GM23338 (cell line): Measurements from ENCODE around the gene POLD3. TPM values are rescaled to one million over a fixed set of nuclear protein-coding genes. Genes with fewer than 3 reads are reported as not detected.

Experiments used
- ATAC-seq: fragments of 200-7000 bp; cut with Tn5 transposase; 3 replicates; pipeline ENCODE4 v1.9.1; 2020
- DNase-seq: peaks from one replicate; pipeline ENCODE4 v3.0.0-alpha.2; 2015; ENCODE audit warnings: low spot score
- H2AFZ ChIP-seq: fragments of 200-600 bp; sonication (generic); 2 replicates; pipeline ENCODE4 v1.8.0; 2016; ENCODE audit warnings: antibody characterized with exemption, mild to moderate bottlenecking, moderate library complexity
- H3F3A ChIP-seq: fragments of 200-600 bp; sonication (generic); replicated peaks from 2 replicates; pipeline ENCODE4 v1.8.0; 2017; ENCODE audit warnings: antibody characterized with exemption, mixed run types, low read depth
- H3K27ac ChIP-seq: fragments of 200-600 bp; sonication (generic); 2 replicates; pipeline ENCODE4 v1.6.1; 2016; ENCODE audit warnings: low read depth
- H3K27me3 ChIP-seq: fragments of 200-600 bp; sonication (generic); 2 replicates; pipeline ENCODE4 v1.8.0; 2016; ENCODE audit warnings: mild to moderate bottlenecking, mixed run types, moderate library complexity; ENCODE audit not compliant: insufficient read depth
- H3K36me3 ChIP-seq: fragments of 200-600 bp; sonication (generic); 2 replicates; pipeline ENCODE4 v1.8.0; 2016; ENCODE audit warnings: mild to moderate bottlenecking; ENCODE audit not compliant: insufficient read depth
- H3K4me1 ChIP-seq: fragments of 200-600 bp; sonication (generic); 2 replicates; pipeline ENCODE4 v1.8.0; 2016; ENCODE audit warnings: mild to moderate bottlenecking, moderate library complexity; ENCODE audit not compliant: insufficient read depth
- H3K4me2 ChIP-seq: fragments of 200-600 bp; sonication (generic); 2 replicates; pipeline ENCODE4 v1.7.1; 2017; ENCODE audit warnings: mixed run types
- H3K4me3 ChIP-seq: fragments of 200-600 bp; sonication (generic); 2 replicates; pipeline ENCODE4 v1.6.1; 2016; ENCODE audit warnings: mixed run types
- H3K79me2 ChIP-seq: fragments of 200-600 bp; sonication (generic); replicated peaks from 2 replicates; pipeline ENCODE4 v1.8.0; 2017; ENCODE audit warnings: mild to moderate bottlenecking; ENCODE audit not compliant: insufficient read depth
- H3K9me2 ChIP-seq: fragments of 200-600 bp; sonication (generic); 2 replicates; pipeline ENCODE4 v1.8.0; 2017; ENCODE audit not compliant: insufficient read depth
- H4K20me1 ChIP-seq: fragments of 200-600 bp; sonication (generic); replicated peaks from 2 replicates; pipeline ENCODE4 v1.8.0; 2017; ENCODE audit warnings: mild to moderate bottlenecking; ENCODE audit not compliant: insufficient read depth
- H3K27ac Mint-ChIP-seq: 2 replicates; pipeline ENCODE4 v1.8.0; 2020; ENCODE audit warnings: inconsistent platforms, mild to moderate bottlenecking, moderate library complexity, mixed read lengths
- H3K27me3 Mint-ChIP-seq: 3 replicates; pipeline ENCODE4 v1.8.0; 2022; ENCODE audit warnings: low read depth, mild to moderate bottlenecking, moderate library complexity, mixed read lengths, inconsistent platforms; ENCODE audit not compliant: insufficient read depth, poor library complexity
- H3K36me3 Mint-ChIP-seq: 3 replicates; pipeline ENCODE4 v1.8.0; 2021; ENCODE audit warnings: low read depth, mild to moderate bottlenecking, inconsistent platforms, moderate library complexity, mixed read lengths
- H3K4me1 Mint-ChIP-seq: 3 replicates; pipeline ENCODE4 v1.8.0; 2020; ENCODE audit warnings: mild to moderate bottlenecking, inconsistent platforms, mixed read lengths
- H3K4me3 Mint-ChIP-seq: 3 replicates; pipeline ENCODE4 v1.8.0; 2021; ENCODE audit warnings: moderate library complexity, mild to moderate bottlenecking, inconsistent platforms, mixed read lengths
- H3K9me3 Mint-ChIP-seq: 3 replicates; pipeline ENCODE4 v1.8.0; 2020; ENCODE audit warnings: moderate library complexity, mild to moderate bottlenecking, inconsistent platforms, mixed read lengths
- CREB1 ChIP-seq: fragments of 250-450 bp; sonication (Bioruptor Pico); IDR thresholded peaks from 2 replicates; pipeline ENCODE4 v1.5.0; 2020; ENCODE audit warnings: low read depth, mild to moderate bottlenecking, moderate library complexity
- EZH2 ChIP-seq: fragments of 200-600 bp; sonication (generic); IDR thresholded peaks from one replicate; pipeline ENCODE4 v1.8.0; 2017; ENCODE audit warnings: antibody characterized with exemption, mild to moderate bottlenecking, low read depth; ENCODE audit not compliant: unreplicated experiment
- EZH2phosphoT487 ChIP-seq: fragments of 200-600 bp; sonication (generic); IDR thresholded peaks from one replicate; pipeline ENCODE4 v1.8.1; 2018; ENCODE audit warnings: antibody characterized with exemption; ENCODE audit not compliant: unreplicated experiment
- NANOG ChIP-seq: IDR thresholded peaks from 2 replicates; pipeline ENCODE4 v1.6.1; 2016; ENCODE audit warnings: antibody characterized with exemption, borderline replicate concordance
- REST ChIP-seq: IDR thresholded peaks from one replicate; pipeline ENCODE4 v1.6.1; 2018; ENCODE audit warnings: antibody characterized with exemption; ENCODE audit not compliant: unreplicated experiment
- STAT1 ChIP-seq: IDR thresholded peaks from one replicate; pipeline ENCODE4 v1.6.1; 2016; ENCODE audit warnings: antibody characterized with exemption; ENCODE audit not compliant: unreplicated experiment
- ZNF114 ChIP-seq: fragments of 250-450 bp; sonication (Bioruptor Pico); IDR thresholded peaks from 2 replicates; pipeline ENCODE4 v1.5.0; 2020; ENCODE audit warnings: mild to moderate bottlenecking, moderate library complexity
- ZNF331 ChIP-seq: fragments of 250-450 bp; sonication (Bioruptor Pico); IDR thresholded peaks from 2 replicates; pipeline ENCODE4 v1.5.0; 2020; ENCODE audit warnings: low read depth, mild to moderate bottlenecking, moderate library complexity
- ZNF462 ChIP-seq: fragments of 250-450 bp; sonication (Bioruptor Pico); IDR thresholded peaks from 2 replicates; pipeline ENCODE4 v1.5.0; 2020; ENCODE audit warnings: mild to moderate bottlenecking, moderate library complexity
- polyA plus RNA-seq: library from polyadenylated mRNA; unstranded; fragments of >200 nt; fragmentation: Nextera tagmentation; extraction: Ambion mirVana; gene quantifications from 2 replicates; pipeline ENCODE4 v1.2.1, GENCODE V29; 2016
- total RNA-seq: library from RNA; depleted of rRNA; stranded (reverse); fragments of >200 nt; shearing (Covaris generic); gene quantifications from 2 replicates; pipeline ENCODE4 v1.2.3, GENCODE V29; 2014
- TF ChIP-seq, protein P1 (sequence below): IDR thresholded peaks from 2 replicates; pipeline ENCODE4 v1.6.1; 2016; ENCODE audit warnings: antibody characterized with exemption

The POLD3 gene
- total and polyA plus RNA-seq, 2 experiments from 2014 or later: 21.9 to 50.1 TPM

DNA sequence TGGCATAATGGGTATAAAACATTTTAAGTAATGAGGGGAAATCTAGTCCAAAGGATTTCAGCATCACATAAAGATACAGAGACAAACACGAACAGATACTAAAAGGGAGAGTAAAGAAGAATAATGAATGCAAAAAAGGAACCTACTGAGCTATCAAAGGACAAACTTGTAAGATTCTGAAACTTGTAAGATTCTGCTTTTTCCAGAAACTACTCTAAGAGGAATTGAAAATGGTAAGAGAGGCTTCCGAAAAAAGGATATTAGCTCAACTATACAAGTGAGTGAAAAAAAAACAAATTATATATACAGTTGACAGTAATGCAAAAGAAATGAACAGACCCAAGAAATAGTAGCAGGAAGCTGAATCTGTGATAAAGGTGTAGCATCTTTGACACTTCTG is 37.7 kb downstream of the POLD3 start (continued):
- TF ChIP-seq REST (no peak), CREB1 (CRISPR knock-in tag) (no peak), ZNF331 (CRISPR knock-in tag) (no peak), ZNF114 (CRISPR knock-in tag) (no peak), STAT1 (no peak), EZH2phosphoT487 (no peak), NANOG (no peak), EZH2 (no peak)
- TF ChIP-seq, protein P1, sequence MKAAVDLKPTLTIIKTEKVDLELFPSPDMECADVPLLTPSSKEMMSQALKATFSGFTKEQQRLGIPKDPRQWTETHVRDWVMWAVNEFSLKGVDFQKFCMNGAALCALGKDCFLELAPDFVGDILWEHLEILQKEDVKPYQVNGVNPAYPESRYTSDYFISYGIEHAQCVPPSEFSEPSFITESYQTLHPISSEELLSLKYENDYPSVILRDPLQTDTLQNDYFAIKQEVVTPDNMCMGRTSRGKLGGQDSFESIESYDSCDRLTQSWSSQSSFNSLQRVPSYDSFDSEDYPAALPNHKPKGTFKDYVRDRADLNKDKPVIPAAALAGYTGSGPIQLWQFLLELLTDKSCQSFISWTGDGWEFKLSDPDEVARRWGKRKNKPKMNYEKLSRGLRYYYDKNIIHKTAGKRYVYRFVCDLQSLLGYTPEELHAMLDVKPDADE: no peak

DNA sequence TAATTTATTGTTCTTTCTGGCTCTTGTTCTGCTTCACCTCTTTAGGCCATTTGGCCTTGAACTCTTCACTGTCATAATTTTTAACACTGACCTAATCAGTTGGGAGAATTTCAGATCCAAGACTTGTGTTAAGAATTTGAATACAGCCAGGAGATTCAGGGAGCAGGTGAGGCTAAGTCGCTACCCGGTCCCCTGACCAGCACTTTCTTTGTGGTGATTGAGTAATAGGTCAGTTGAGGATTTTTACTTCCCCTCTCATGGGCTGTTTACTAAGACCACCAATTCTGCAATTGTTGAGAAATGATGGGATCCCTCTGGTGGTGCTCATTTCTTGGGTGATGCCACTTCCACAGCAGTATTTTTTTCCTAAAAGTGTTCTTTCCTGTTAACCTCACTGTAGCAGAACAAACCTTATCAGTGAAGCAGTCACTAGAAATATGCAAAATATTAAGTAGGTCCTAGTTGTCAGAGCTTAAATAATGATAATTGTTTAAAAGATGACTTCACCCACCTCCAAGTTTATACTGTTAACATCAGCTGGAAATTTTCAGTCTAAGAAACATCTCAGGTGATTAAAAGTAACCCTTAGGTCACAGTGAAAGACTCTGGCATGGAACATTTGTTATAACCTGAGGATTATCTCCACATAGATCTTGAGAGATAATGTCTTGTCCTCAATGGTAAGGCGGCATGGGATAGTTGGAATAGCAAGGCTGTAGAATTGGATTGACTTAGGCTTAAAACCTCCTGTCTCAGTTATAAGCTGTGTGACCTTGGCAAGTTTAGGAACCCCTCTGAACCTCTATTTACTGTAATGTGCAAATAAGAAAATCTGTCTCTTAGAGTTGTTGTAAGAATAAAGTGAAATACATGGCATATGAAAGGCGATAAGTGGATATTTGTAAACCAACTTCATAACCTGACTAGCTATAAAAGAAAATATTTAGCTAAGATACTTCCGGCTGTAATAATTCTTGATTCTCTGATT is 41.3 kb downstream of the POLD3 start:
- Histone ChIP-seq H3K4me1 (no peaks in the 10 kb centered on the region), H4K20me1 (0 out of 2 replicates have a peak, but pooled peaks cover 3% of the 10 kb centered on the region), H3K4me2 (no peak overlapping the region), H2AFZ (no peak overlapping the region), H3K36me3 (no peaks in the 10 kb centered on the region; the same call in none of the 2 replicates), H3K4me3 (no peak overlapping the region), H3F3A (no peaks in the 10 kb centered on the region), H3K27me3 (no peaks in the 10 kb centered on the region), H3K79me2 (no peaks in the 10 kb centered on the region), H3K27ac (no peak overlapping the region), H3K9me2 (no peaks in the 10 kb centered on the region)
- DNase-seq (no peak), ATAC-seq (no peak)
- Mint-ChIP-seq H3K36me3 (peaks cover 16% of the 10 kb centered on the region), H3K27me3 (no peaks in the 10 kb centered on the region), H3K4me3 (no peak overlapping the region), H3K27ac (no peak overlapping the region), H3K9me3 (no peaks in the 10 kb centered on the region), H3K4me1 (no peaks in the 10 kb centered on the region)
- TF ChIP-seq EZH2phosphoT487 (no peak), ZNF114 (CRISPR knock-in tag) (no peak), ZNF331 (CRISPR knock-in tag) (no peak), ZNF462 (CRISPR knock-in tag) (no peak)
